SK-N-SH treated with all-trans-retinoic acid at 6 μM for 48 hours (cell line): Measurements from ENCODE around the gene DPYD.

Source experiments
- BACH2 ChIP-seq: fragments of 250-450 bp; sonication (Bioruptor Pico); IDR thresholded peaks from 2 replicates; pipeline ENCODE4 v1.9.0; 2021; ENCODE audit warnings: mild to moderate bottlenecking, borderline replicate concordance
- CSDC2 ChIP-seq: fragments of 250-450 bp; sonication (Bioruptor Pico); IDR thresholded peaks from 2 replicates; pipeline ENCODE4 v1.5.0; 2020; ENCODE audit warnings: mild to moderate bottlenecking, moderate library complexity
- GLIS3 ChIP-seq: fragments of 250-450 bp; sonication (Bioruptor Pico); IDR thresholded peaks from 2 replicates; pipeline ENCODE4 v1.5.0; 2020; ENCODE audit warnings: mild to moderate bottlenecking, moderate library complexity
- ISL1 ChIP-seq: fragments of 250-450 bp; sonication (Bioruptor Pico); IDR thresholded peaks from 2 replicates; pipeline ENCODE4 v2.1.2; 2022; ENCODE audit warnings: mild to moderate bottlenecking, moderate library complexity
- OSR1 ChIP-seq: fragments of 250-450 bp; sonication (Bioruptor Pico); IDR thresholded peaks from 2 replicates; pipeline ENCODE4 v1.8.0; 2022; ENCODE audit warnings: moderate library complexity, mild to moderate bottlenecking, inconsistent platforms
- ZFP3 ChIP-seq: fragments of 250-450 bp; sonication (Bioruptor Pico); IDR thresholded peaks from 2 replicates; pipeline ENCODE4 v1.5.0; 2020; ENCODE audit warnings: mild to moderate bottlenecking, moderate library complexity
- ZNF565 ChIP-seq: fragments of 450-650 bp; formaldehyde crosslinking; conservative IDR thresholded peaks from 2 replicates; pipeline ENCODE4 v1.5.0; 2020; ENCODE audit warnings: low read depth, mild to moderate bottlenecking, moderate library complexity
- ZNF8 ChIP-seq: fragments of 450-650 bp; formaldehyde crosslinking; IDR thresholded peaks from 2 replicates; pipeline ENCODE4 v1.5.0; 2020; ENCODE audit warnings: mild to moderate bottlenecking, moderate library complexity
- TF ChIP-seq, protein P1 (sequence below): fragments of 250-450 bp; sonication (Bioruptor Pico); IDR thresholded peaks from 2 replicates; pipeline ENCODE4 v1.8.0; 2020; ENCODE audit warnings: mild to moderate bottlenecking, moderate library complexity, borderline replicate concordance

DNA sequence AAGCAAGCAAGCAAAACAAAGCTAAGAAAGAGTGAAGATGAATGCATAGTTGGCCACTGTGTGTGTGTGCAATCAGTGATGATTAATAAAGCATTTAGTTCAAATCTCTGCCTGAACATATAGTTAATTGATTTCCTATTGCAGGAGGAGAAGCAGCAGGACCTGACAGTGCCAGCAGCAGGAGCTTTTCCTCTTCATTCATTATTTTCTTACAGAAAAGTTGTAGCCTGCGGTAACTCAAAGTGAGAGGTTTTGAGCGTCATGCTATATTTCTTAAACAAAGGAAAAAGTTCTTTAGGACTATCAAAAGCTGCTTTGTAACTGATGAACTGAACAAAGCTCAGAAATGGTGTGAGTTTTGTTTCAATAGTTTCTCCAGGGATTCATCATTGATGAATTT lies 819.3 kb downstream of the DPYD start:
- TF ChIP-seq ZNF565 (CRISPR knock-in tag): no peak
- TF ChIP-seq CSDC2: no peak
- TF ChIP-seq, protein P1, sequence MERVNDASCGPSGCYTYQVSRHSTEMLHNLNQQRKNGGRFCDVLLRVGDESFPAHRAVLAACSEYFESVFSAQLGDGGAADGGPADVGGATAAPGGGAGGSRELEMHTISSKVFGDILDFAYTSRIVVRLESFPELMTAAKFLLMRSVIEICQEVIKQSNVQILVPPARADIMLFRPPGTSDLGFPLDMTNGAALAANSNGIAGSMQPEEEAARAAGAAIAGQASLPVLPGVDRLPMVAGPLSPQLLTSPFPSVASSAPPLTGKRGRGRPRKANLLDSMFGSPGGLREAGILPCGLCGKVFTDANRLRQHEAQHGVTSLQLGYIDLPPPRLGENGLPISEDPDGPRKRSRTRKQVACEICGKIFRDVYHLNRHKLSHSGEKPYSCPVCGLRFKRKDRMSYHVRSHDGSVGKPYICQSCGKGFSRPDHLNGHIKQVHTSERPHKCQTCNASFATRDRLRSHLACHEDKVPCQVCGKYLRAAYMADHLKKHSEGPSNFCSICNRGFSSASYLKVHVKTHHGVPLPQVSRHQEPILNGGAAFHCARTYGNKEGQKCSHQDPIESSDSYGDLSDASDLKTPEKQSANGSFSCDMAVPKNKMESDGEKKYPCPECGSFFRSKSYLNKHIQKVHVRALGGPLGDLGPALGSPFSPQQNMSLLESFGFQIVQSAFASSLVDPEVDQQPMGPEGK (CRISPR knock-in tag): no peak
- peak; percentile 70 for TF ChIP-seq ZNF8
- TF ChIP-seq BACH2: no peak
- no peak for TF ChIP-seq ZFP3
- no peak for TF ChIP-seq ISL1 (CRISPR knock-in tag)
- no peak for TF ChIP-seq GLIS3 (CRISPR knock-in tag)
- no peak for TF ChIP-seq OSR1 (CRISPR knock-in tag)
